ENCODE data around the gene MKS1. TPM values are rescaled to one million over a fixed set of nuclear protein-coding genes. Genes with fewer than 3 reads are reported as not detected.

MKS1 gene
- total and polyA plus RNA-seq, 10 of the 15 experiments (the other 5 are each of a cell fraction or from before 2014, with no cell fraction given) = 5.7 to 21.4 (median 13.9) TPM

- H3K79me2 ChIP-seq (ENCODE audit: control insufficient read depth, insufficient read depth, low read length) = no peaks in the 10 kb centered on the region
- ChIA-PET POLR2A (interaction anchor here (1.5 kb wide), 1 partner anchor 11 kb away, joined by 6 read pairs; no protein-coding TSS in a partner anchor), RAD21 (ENCODE audit: unreplicated experiment) (no interaction called here), CTCF (interaction anchor here (0.7 to 1.1 kb wide), 3 partner anchors 8 to 24 kb away, joined by 3 to 4 read pairs (median 3); no protein-coding TSS in a partner anchor), SMC1A (ENCODE audit: uncharacterized antibody, unreplicated experiment) (interaction anchor here (1.0 kb wide), 1 partner anchor 24 kb away, joined by 3 read pairs; no protein-coding TSS in a partner anchor)
- H3K9me3 ChIP-seq (replicated peaks; ENCODE audit: control insufficient read depth, insufficient read depth, low read length) = no peaks in the 10 kb centered on the region; the same call in 2 of the 3 replicates
- no peak overlapping the region for H3K27ac ChIP-seq (ENCODE audit: control insufficient read depth, insufficient read depth)
- H3K27me3 ChIP-seq (replicated peaks in 1 of 2; ENCODE audit: control insufficient read depth in 2 of 2, insufficient read depth in 2 of 2, low read length in 1 of 2) = no peaks in the 10 kb centered on the region
- H3K4me2 ChIP-seq (ENCODE audit: control insufficient read depth, insufficient read depth) = no peak overlapping the region
- no peak overlapping the region for H3K4me3 ChIP-seq
- WGBS (ENCODE audit: insufficient coverage, insufficient replicate concordance, low lambda C conversion rate, missing lambda C conversion rate) = 0% methylated on average over 1 of the region's 1 CpG
- FAIRE-seq (no peak), DNase-seq (ENCODE audit: low read depth, low spot score) (no peak), ATAC-seq (no peak)
- intact Hi-C loops (cut with micrococcal nuclease; ENCODE audit: unreplicated experiment) (no loop called here), in situ Hi-C loops (cut with MboI) (no loop called here)
- TF ChIP-seq SIX5 (IDR thresholded peaks at IDR 0.05; ENCODE audit: low read depth, low read length, severe bottlenecking) (no peak), PML (IDR thresholded peaks at IDR 0.05; ENCODE audit: low read length) (no peak), ZNF24 (IDR thresholded peaks at IDR 0.05) (no peak), PKNOX1 (IDR thresholded peaks at IDR 0.05) (peak; percentile 45), PAX5 (IDR thresholded peaks at IDR 0.05; ENCODE audit: borderline replicate concordance, low read depth, low read length) (no peak), ETV6 (conservative IDR thresholded peaks at IDR 0.05 in 1 of 2, IDR thresholded peaks at IDR 0.05 in 1 of 2; ENCODE audit: borderline replicate concordance in 1 of 2, low read depth in 1 of 2) (no peak), RUNX3 (IDR thresholded peaks at IDR 0.05; ENCODE audit: low read length) (0 out of 2 replicates have a peak, but pooled peaks have one; percentile 28), RELA (IDR thresholded peaks at IDR 0.05; ENCODE audit: borderline replicate concordance, partially characterized antibody) (no peak), SUZ12 (IDR thresholded peaks at IDR 0.05; ENCODE audit: unreplicated experiment) (no peak), RAD51 (IDR thresholded peaks at IDR 0.05) (no peak), JUNB (IDR thresholded peaks at IDR 0.05) (0 out of 2 replicates have a peak, but pooled peaks have one; percentile 11), EED (IDR thresholded peaks at IDR 0.05; ENCODE audit: low read depth) (no peak)
- no peaks in the 10 kb centered on the region for H3K36me3 ChIP-seq (ENCODE audit: control insufficient read depth in 2 of 2, insufficient read depth in 2 of 2, low read length in 1 of 2)
- no TSS peak for BruUV-seq (replicated peaks)
- H3K4me1 ChIP-seq (ENCODE audit: control insufficient read depth, insufficient read depth, low read length) = peaks cover 8% of the 10 kb centered on the region
- no peaks in the 10 kb centered on the region for H4K20me1 ChIP-seq (ENCODE audit: control insufficient read depth, insufficient read depth)
- no peak overlapping the region for H2AFZ ChIP-seq (ENCODE audit: control insufficient read depth, low read depth, low read length)
- no peak overlapping the region for H3K9ac ChIP-seq (ENCODE audit: control insufficient read depth, insufficient read depth, low read length)
Observed at GRCh38 chr17:58224315-58224714, 5.3 kb upstream of the MKS1 start.

Data from GM12878 (cell line).